Measurements from ENCODE around the gene KCNK2. TPM values are rescaled to one million over a fixed set of nuclear protein-coding genes. Genes with fewer than 3 reads are reported as not detected.

Gene KCNK2
- total RNA-seq, 1 donor from 2014 or later = 7.4 TPM

GRCh38 chr1:215113776-215114153 lies 31.2 kb downstream of the KCNK2 start:
- no peak overlapping the region for H3K27ac Mint-ChIP-seq
- peaks cover 22% of the 10 kb centered on the region for H3K4me1 Mint-ChIP-seq
- TF ChIP-seq, protein P1, sequence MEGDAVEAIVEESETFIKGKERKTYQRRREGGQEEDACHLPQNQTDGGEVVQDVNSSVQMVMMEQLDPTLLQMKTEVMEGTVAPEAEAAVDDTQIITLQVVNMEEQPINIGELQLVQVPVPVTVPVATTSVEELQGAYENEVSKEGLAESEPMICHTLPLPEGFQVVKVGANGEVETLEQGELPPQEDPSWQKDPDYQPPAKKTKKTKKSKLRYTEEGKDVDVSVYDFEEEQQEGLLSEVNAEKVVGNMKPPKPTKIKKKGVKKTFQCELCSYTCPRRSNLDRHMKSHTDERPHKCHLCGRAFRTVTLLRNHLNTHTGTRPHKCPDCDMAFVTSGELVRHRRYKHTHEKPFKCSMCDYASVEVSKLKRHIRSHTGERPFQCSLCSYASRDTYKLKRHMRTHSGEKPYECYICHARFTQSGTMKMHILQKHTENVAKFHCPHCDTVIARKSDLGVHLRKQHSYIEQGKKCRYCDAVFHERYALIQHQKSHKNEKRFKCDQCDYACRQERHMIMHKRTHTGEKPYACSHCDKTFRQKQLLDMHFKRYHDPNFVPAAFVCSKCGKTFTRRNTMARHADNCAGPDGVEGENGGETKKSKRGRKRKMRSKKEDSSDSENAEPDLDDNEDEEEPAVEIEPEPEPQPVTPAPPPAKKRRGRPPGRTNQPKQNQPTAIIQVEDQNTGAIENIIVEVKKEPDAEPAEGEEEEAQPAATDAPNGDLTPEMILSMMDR (IDR thresholded peaks at IDR 0.05; ENCODE audit: unreplicated experiment) = no peak
- H3K36me3 Mint-ChIP-seq = no peaks in the 10 kb centered on the region
- H3K27me3 Mint-ChIP-seq (ENCODE audit: low read depth) = no peaks in the 10 kb centered on the region
- H3K4me3 Mint-ChIP-seq = no peak overlapping the region
- no peak for DNase-seq (ENCODE audit: low spot score in 2 of 2, unreplicated experiment in 2 of 2)
- H3K9me3 Mint-ChIP-seq = peaks cover 8% of the 10 kb centered on the region

- Mint-ChIP-seq H3K9me3 (peaks cover 8% of the 10 kb centered on the region), H3K36me3 (no peaks in the 10 kb centered on the region), H3K27me3 (ENCODE audit: low read depth) (no peaks in the 10 kb centered on the region), H3K27ac (no peak overlapping the region), H3K4me3 (no peak overlapping the region), H3K4me1 (peaks cover 22% of the 10 kb centered on the region)
- no peak for DNase-seq (ENCODE audit: low spot score in 2 of 2, unreplicated experiment in 2 of 2)
- TF ChIP-seq, protein P1 (IDR thresholded peaks at IDR 0.05; ENCODE audit: unreplicated experiment) = no peak
Observed at GRCh38 chr1:215114154-215114933, 31.8 kb downstream of the KCNK2 start.

DNA sequence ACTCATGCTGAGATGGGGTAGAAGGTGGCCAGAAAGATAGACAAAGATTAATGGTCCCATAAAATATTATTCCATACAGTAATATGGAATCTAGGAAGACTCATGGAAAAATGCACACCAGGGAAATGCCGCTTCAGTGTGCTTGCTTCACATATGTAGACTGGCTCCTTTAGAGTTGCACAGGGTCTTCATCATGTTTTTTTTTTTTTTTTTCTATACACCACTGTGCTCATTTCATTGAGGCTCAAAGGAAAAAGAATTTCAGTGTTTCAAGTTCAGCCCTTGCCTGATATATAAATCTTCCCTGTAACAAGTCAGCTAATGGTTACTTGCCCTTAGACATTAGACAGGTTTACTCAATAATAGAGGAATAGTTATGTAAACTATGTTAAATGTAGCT lies 33.2 kb downstream of the KCNK2 start:
- peaks cover under 1% of the 10 kb centered on the region for H3K9me3 Mint-ChIP-seq
- no peak overlapping the region for H3K27ac Mint-ChIP-seq
- DNase-seq (ENCODE audit: low spot score in 2 of 2, unreplicated experiment in 2 of 2) = no peak
- no peak overlapping the region for H3K4me3 Mint-ChIP-seq
- H3K36me3 Mint-ChIP-seq = no peaks in the 10 kb centered on the region
- H3K4me1 Mint-ChIP-seq = peaks cover 22% of the 10 kb centered on the region
- H3K27me3 Mint-ChIP-seq (ENCODE audit: low read depth) = no peaks in the 10 kb centered on the region
- TF ChIP-seq, protein P1 (IDR thresholded peaks at IDR 0.05; ENCODE audit: unreplicated experiment) = no peak

DNA sequence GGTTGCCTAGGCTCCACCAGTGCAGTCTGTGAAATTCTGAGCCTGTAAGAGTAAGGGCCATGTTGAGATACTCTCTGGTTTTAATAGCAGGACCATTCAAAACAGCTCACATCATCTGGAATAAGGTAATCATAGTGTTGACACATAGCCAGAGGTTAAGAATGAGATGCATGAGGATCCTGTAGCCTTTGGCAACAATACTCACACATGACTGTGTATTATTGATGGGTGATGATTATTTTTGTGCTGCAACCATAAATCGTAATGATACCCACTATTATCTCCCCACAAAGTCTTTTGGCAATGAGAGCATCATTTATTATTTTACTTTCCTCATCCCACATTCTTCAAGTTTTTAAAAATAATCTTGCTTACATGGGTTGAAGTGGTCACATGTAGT lies 35.5 kb downstream of the KCNK2 start:
- DNase-seq (ENCODE audit: low spot score in 2 of 2, unreplicated experiment in 2 of 2) = no peak
- Mint-ChIP-seq H3K9me3 (no peaks in the 10 kb centered on the region), H3K4me3 (no peak overlapping the region), H3K36me3 (no peaks in the 10 kb centered on the region), H3K4me1 (peaks cover 22% of the 10 kb centered on the region), H3K27me3 (ENCODE audit: low read depth) (no peaks in the 10 kb centered on the region), H3K27ac (no peak overlapping the region)
- TF ChIP-seq, protein P1 (IDR thresholded peaks at IDR 0.05; ENCODE audit: unreplicated experiment) = no peak

DNA sequence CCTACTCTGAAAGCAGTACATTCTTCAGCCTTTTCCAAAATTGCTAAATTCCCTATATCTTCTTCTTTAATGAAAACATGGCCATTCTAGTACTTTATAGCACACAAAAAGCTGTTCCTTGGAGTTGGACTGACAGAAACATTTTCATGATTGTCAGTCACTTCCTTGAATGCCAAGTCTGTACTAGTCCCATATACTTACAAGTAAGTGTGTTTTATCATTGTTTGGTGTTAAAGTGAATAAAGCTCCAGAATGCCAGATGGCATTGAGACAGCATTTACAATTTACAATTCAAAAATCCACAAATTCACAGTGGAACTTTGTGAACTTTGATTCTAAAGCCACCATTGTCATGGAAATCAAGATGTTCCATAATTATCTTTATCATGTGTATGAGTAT lies 36.5 kb downstream of the KCNK2 start:
- no peaks in the 10 kb centered on the region for H3K36me3 Mint-ChIP-seq
- no peak overlapping the region for H3K4me3 Mint-ChIP-seq
- H3K9me3 Mint-ChIP-seq = no peaks in the 10 kb centered on the region
- DNase-seq (ENCODE audit: low spot score in 2 of 2, unreplicated experiment in 2 of 2) = no peak
- H3K4me1 Mint-ChIP-seq = peaks cover 19% of the 10 kb centered on the region
- H3K27ac Mint-ChIP-seq = no peak overlapping the region
- TF ChIP-seq, protein P1 (IDR thresholded peaks at IDR 0.05; ENCODE audit: unreplicated experiment) = no peak
- H3K27me3 Mint-ChIP-seq (ENCODE audit: low read depth) = no peaks in the 10 kb centered on the region
